Astrocyte (in vitro differentiated cells and primary cell): ENCODE measurements around the gene PCAT6. TPM values are rescaled to one million over a fixed set of nuclear protein-coding genes. Genes with fewer than 3 reads are reported as not detected.
"Not testable (repeated sequence)": the region's sequence is repeated elsewhere in the genome, so short reads cannot be mapped to it uniquely, and the experiment has no call there.

ENCODE experiments used
- DNase-seq: peaks from one replicate; pipeline ENCODE4 v3.0.0-alpha.2; 2010; ENCODE audit warnings: low read depth
- FAIRE-seq: peaks from 2 replicates; lab custom pipeline; 2011; peaks lifted over from hg19 to GRCh38; lab: Jason Lieb, UNC
- H2AFZ ChIP-seq: 2 replicates; pipeline ENCODE4 v1.6.0; 2012; ENCODE audit warnings: low read depth, low read length, inconsistent platforms
- H3K27ac ChIP-seq: 2 replicates; pipeline ENCODE4 v1.5.1; 2011; ENCODE audit warnings: low read depth, low read length, inconsistent platforms
- H3K27me3 ChIP-seq: 2 replicates; pipeline ENCODE4 v1.6.0; 2011; ENCODE audit warnings: low read length, inconsistent platforms; ENCODE audit not compliant: insufficient read depth
- H3K36me3 ChIP-seq: 2 replicates; pipeline ENCODE4 v1.5.1; 2011; ENCODE audit warnings: low read length, inconsistent platforms; ENCODE audit not compliant: insufficient read depth
- H3K4me1 ChIP-seq: 2 replicates; pipeline ENCODE4 v1.5.1; 2011; ENCODE audit warnings: low read length, inconsistent platforms; ENCODE audit not compliant: insufficient read depth
- H3K4me2 ChIP-seq: 2 replicates; pipeline ENCODE4 v1.6.0; 2012; ENCODE audit warnings: low read length, inconsistent platforms
- H3K4me3 ChIP-seq: 2 replicates; pipeline ENCODE4 v1.5.1; 2011; ENCODE audit warnings: low read depth, mild to moderate bottlenecking, low read length, inconsistent platforms; ENCODE audit not compliant: insufficient read depth
- H3K79me2 ChIP-seq: 2 replicates; pipeline ENCODE4 v1.6.0; 2012; ENCODE audit warnings: mild to moderate bottlenecking, low read length, inconsistent platforms; ENCODE audit not compliant: insufficient read depth
- H3K9ac ChIP-seq: 2 replicates; pipeline ENCODE4 v1.6.0; 2012; ENCODE audit warnings: mild to moderate bottlenecking, low read length, inconsistent platforms
- H3K9me3 ChIP-seq: 2 replicates; pipeline ENCODE4 v1.5.1; 2012; ENCODE audit warnings: low read depth, mild to moderate bottlenecking, low read length, inconsistent platforms; ENCODE audit not compliant: insufficient read depth
- H4K20me1 ChIP-seq: 2 replicates; pipeline ENCODE4 v1.6.0; 2012; ENCODE audit warnings: low read length, inconsistent platforms; ENCODE audit not compliant: insufficient read depth
- H3K27ac Mint-ChIP-seq: one replicate; pipeline ENCODE4 v1.8.0; 2021; ENCODE audit warnings: mild to moderate bottlenecking, mixed read lengths; ENCODE audit not compliant: unreplicated experiment
- H3K27me3 Mint-ChIP-seq: one replicate; pipeline ENCODE4 v1.8.0; 2021; ENCODE audit warnings: low read depth, mixed read lengths; ENCODE audit not compliant: unreplicated experiment
- H3K36me3 Mint-ChIP-seq: one replicate; pipeline ENCODE4 v1.8.0; 2021; ENCODE audit warnings: low read depth, mixed read lengths; ENCODE audit not compliant: unreplicated experiment
- H3K4me1 Mint-ChIP-seq: one replicate; pipeline ENCODE4 v1.8.0; 2021; ENCODE audit warnings: low read depth, mixed read lengths; ENCODE audit not compliant: unreplicated experiment
- H3K4me3 Mint-ChIP-seq: one replicate; pipeline ENCODE4 v1.8.0; 2021; ENCODE audit warnings: mild to moderate bottlenecking, moderate library complexity, mixed read lengths; ENCODE audit not compliant: unreplicated experiment
- H3K9me3 Mint-ChIP-seq: one replicate; pipeline ENCODE4 v1.8.0; 2021; ENCODE audit warnings: mild to moderate bottlenecking, mixed read lengths; ENCODE audit not compliant: unreplicated experiment
- CTCF ChIP-seq: IDR thresholded peaks from 2 replicates; pipeline ENCODE4 v1.5.1; 2011; ENCODE audit warnings: low read depth, mild to moderate bottlenecking, inconsistent platforms, low read length, moderate library complexity; ENCODE audit not compliant: insufficient read depth
- EZH2 ChIP-seq: IDR thresholded peaks from 2 replicates; pipeline ENCODE4 v1.6.1; 2012; ENCODE audit warnings: mild to moderate bottlenecking, low read length, inconsistent platforms; ENCODE audit not compliant: insufficient read depth
- total RNA-seq: library from RNA; stranded (reverse); gene quantifications from 2 replicates; pipeline ENCODE4 v1.2.1, GENCODE V29; 2021

The PCAT6 gene
- total RNA-seq, 1 donor from 2014 or later, result 5.7 TPM

- Mint-ChIP-seq H3K4me1 (peaks cover 10% of the 10 kb centered on the region), H3K9me3 (peaks cover 2% of the 10 kb centered on the region), H3K27me3 (peaks cover 12% of the 10 kb centered on the region), H3K4me3 (no peak overlapping the region), H3K27ac (peak overlapping the region; percentile 34), H3K36me3 (no peaks in the 10 kb centered on the region)
- Histone ChIP-seq H2AFZ (no peak overlapping the region), H4K20me1 (no peaks in the 10 kb centered on the region), H3K79me2 (no peaks in the 10 kb centered on the region), H3K27ac (no peak overlapping the region), H3K27me3 (peaks cover 9% of the 10 kb centered on the region), H3K9me3 (no peaks in the 10 kb centered on the region), H3K4me1 (peaks cover 5% of the 10 kb centered on the region), H3K9ac (no peak overlapping the region), H3K36me3 (no peaks in the 10 kb centered on the region), H3K4me3 (no peak overlapping the region), H3K4me2 (no peak overlapping the region)
- TF ChIP-seq CTCF (no peak), EZH2 (no peak)
- DNase-seq (no peak), FAIRE-seq (no peak)
These were observed 15.0 kb downstream of the PCAT6 start for GRCh38 chr1:202825748-202826147.

- not testable (repeated sequence) for FAIRE-seq, H3K4me1 Mint-ChIP-seq
- peaks cover 12% of the 10 kb centered on the region for H3K27me3 Mint-ChIP-seq
These were observed 18.5 kb downstream of the PCAT6 start for GRCh38 chr1:202829223-202829622.

GRCh38 chr1:202831906-202832305 lies 21.2 kb downstream of the PCAT6 start:
- TF ChIP-seq CTCF, result no peak
- no peak for TF ChIP-seq EZH2
- no peaks in the 10 kb centered on the region for H3K36me3 Mint-ChIP-seq
- Histone ChIP-seq H3K9me3 (no peaks in the 10 kb centered on the region), H4K20me1 (no peaks in the 10 kb centered on the region), H3K36me3 (no peaks in the 10 kb centered on the region), H2AFZ (no peak overlapping the region), H3K4me2 (no peak overlapping the region), H3K4me1 (no peaks in the 10 kb centered on the region), H3K4me3 (no peak overlapping the region), H3K27ac (no peak overlapping the region), H3K9ac (no peak overlapping the region), H3K79me2 (no peaks in the 10 kb centered on the region), H3K27me3 (peaks cover 16% of the 10 kb centered on the region)
- peaks cover 10% of the 10 kb centered on the region for H3K27me3 Mint-ChIP-seq
- peaks cover 2% of the 10 kb centered on the region for H3K4me1 Mint-ChIP-seq
- FAIRE-seq (no peak), DNase-seq (no peak)
- peaks cover 2% of the 10 kb centered on the region for H3K9me3 Mint-ChIP-seq
- no peak overlapping the region for H3K4me3 Mint-ChIP-seq
- no peak overlapping the region for H3K27ac Mint-ChIP-seq

More at GRCh38 chr1:202829223-202829622, 18.5 kb downstream of the PCAT6 start:
- not testable (repeated sequence) for H3K4me2 ChIP-seq, H3K4me3 ChIP-seq, H3K36me3 ChIP-seq, H3K27ac Mint-ChIP-seq, H3K79me2 ChIP-seq, DNase-seq, H3K27me3 ChIP-seq, H3K27ac ChIP-seq, H3K4me1 ChIP-seq, H2AFZ ChIP-seq, H3K9me3 Mint-ChIP-seq, H3K9me3 ChIP-seq, H3K4me3 Mint-ChIP-seq, H3K9ac ChIP-seq, H4K20me1 ChIP-seq, H3K36me3 Mint-ChIP-seq
